Psoas muscle (tissue), 8 donors: Measurements from ENCODE around the gene DDX3X. TPM values are rescaled to one million over a fixed set of nuclear protein-coding genes. Genes with fewer than 3 reads are reported as not detected.
A peak's percentile ranks its signal among the peaks of the same experiment; 100 is the strongest.

Experiments
- ATAC-seq, 4 donors: fragments of 200-7000 bp; cut with Tn5 transposase; one replicate each; pipeline ENCODE4 v1.9.1; 2020; ENCODE audit warnings: moderate library complexity in 3 of 4, mild to moderate bottlenecking in 2 of 4
- DNase-seq, 2 donors: peaks; one replicate each; pipeline ENCODE4 v3.0.0-alpha.2; 2020
- H3K27ac ChIP-seq: fragments of 200-600 bp; one replicate; pipeline ENCODE4 v1.8.0; 2022
- H3K27me3 ChIP-seq, 3 donors: fragments of 200-600 bp in 1 of 3; one replicate each; pipeline versions ENCODE4 v1.6.1 to v1.8.0; 2013 to 2022; ENCODE audit warnings: low read length in 2 of 3, mild to moderate bottlenecking in 2 of 3, moderate library complexity in 1 of 3; ENCODE audit not compliant: insufficient read depth in 3 of 3
- H3K36me3 ChIP-seq, 2 donors: fragments of 200-600 bp in 1 of 2; one replicate each; pipeline versions ENCODE4 v1.6.1 to v1.8.0; 2013 to 2022; ENCODE audit warnings: low read depth in 1 of 2, mild to moderate bottlenecking in 1 of 2, moderate library complexity in 1 of 2; ENCODE audit not compliant: insufficient read depth in 1 of 2
- H3K4me1 ChIP-seq: fragments of 200-600 bp; one replicate; pipeline ENCODE4 v1.8.0; 2022
- H3K4me3 ChIP-seq: fragments of 200-600 bp; one replicate; pipeline ENCODE4 v1.8.0; 2022; ENCODE audit warnings: mild to moderate bottlenecking
- H3K9me3 ChIP-seq: fragments of 200-600 bp; one replicate; pipeline ENCODE4 v1.8.0; 2022
- CTCF ChIP-seq: fragments of 200-600 bp; IDR thresholded peaks from one replicate; pipeline ENCODE4 v1.8.0; 2022; ENCODE audit warnings: antibody characterized with exemption
- WGBS, 3 donors: extraction: QIAGEN DNeasy Blood & Tissue Kit; methylation state at CpG; one replicate each; pipeline versions ENCODE4 v1.1.6 to v1.1.7; 2013; 5-methylcytosine and 5-hydroxymethylcytosine counted together
- intact Hi-C, 2 donors: fragments of 100-400 bp; cut with DNase I; formaldehyde crosslinking; loops; one replicate each; pipeline versions ENCODE4 v1.11.0 to v1.14.2; 2022
- polyA plus RNA-seq, 3 donors: library from polyadenylated mRNA; stranded (reverse); fragments of 200-250 nt; gene quantifications; one replicate each; pipeline ENCODE4 v1.2.3, GENCODE V29; 2013
- total RNA-seq, 4 donors: library from RNA; stranded (reverse); fragmentation: NEBNext Ultra II Directional in 2 of 4; extraction: Animal tissue kit (Norgen Biotek cat#: 25700) in 2 of 4; gene quantifications; one replicate each; pipeline versions ENCODE4 v1.2.1 to v1.2.4, GENCODE V29; 2021 to 2023
- donor health status: healthy with polysubstance abuse.
- donor health status: DM: no; HTN: no; CAD: no; lungs with moderate emphysema.
- donor health status: Bipolar disorder and iron deficiency.
- donor health status: healthy.
- donor health status: DM: yes; HTN: yes; CAD: no.
- donor health status: DM: no; HTN: no; CAD: no.
- donor health status: DM: no; HTN: no; CAD: no.
- donor health status: DM: yes; HTN: yes; CAD: no.

DDX3X gene
- total and polyA plus RNA-seq, 7 donors = 83.1 to 408 (median 256) TPM

- DNase-seq (no peak), ATAC-seq (peak; percentile 0 to 3 (median 1))
- intact Hi-C loops = loop anchor here in 1 of 2 donors (10.0 kb wide), 1 partner anchor 112 kb away; the partner anchor contains the start of gene NYX
- TF ChIP-seq CTCF = no peak
- Histone ChIP-seq H3K36me3 (peaks cover 0 to 4% of the 10 kb centered on the region in 2 donors), H3K27me3 (no peaks in the 10 kb centered on the region), H3K27ac (peak overlapping the region; percentile 100), H3K9me3 (no peaks in the 10 kb centered on the region), H3K4me3 (peak overlapping the region; percentile 99), H3K4me1 (peaks cover 11% of the 10 kb centered on the region)
- WGBS, 3 donors = 4 to 18% (median 6%) methylated on average over 19 to 30 of the region's 30 CpGs
These were observed 1.5 kb upstream of the DDX3X start for GRCh38 chrX:41332408-41333002.

GRCh38 chrX:41333003-41333743, 789 bp upstream of the DDX3X start:
- DNase-seq (peak; percentile 91 to 93), ATAC-seq (peak; percentile 64 to 75 (median 71))
- TF ChIP-seq CTCF = no peak
- Histone ChIP-seq H3K27me3 (no peaks in the 10 kb centered on the region), H3K4me1 (peaks cover 18% of the 10 kb centered on the region), H3K27ac (peak overlapping the region; percentile 100), H3K4me3 (peak overlapping the region; percentile 99), H3K36me3 (peaks cover 0 to 10% of the 10 kb centered on the region in 2 donors), H3K9me3 (no peaks in the 10 kb centered on the region)
- WGBS, 3 donors = 1% methylated on average over 21 to 58 of the region's 64 CpGs
- intact Hi-C loops = loop anchor here in 1 of 2 donors (10.0 kb wide), 1 partner anchor 112 kb away; the partner anchor contains the start of gene NYX

DNA sequence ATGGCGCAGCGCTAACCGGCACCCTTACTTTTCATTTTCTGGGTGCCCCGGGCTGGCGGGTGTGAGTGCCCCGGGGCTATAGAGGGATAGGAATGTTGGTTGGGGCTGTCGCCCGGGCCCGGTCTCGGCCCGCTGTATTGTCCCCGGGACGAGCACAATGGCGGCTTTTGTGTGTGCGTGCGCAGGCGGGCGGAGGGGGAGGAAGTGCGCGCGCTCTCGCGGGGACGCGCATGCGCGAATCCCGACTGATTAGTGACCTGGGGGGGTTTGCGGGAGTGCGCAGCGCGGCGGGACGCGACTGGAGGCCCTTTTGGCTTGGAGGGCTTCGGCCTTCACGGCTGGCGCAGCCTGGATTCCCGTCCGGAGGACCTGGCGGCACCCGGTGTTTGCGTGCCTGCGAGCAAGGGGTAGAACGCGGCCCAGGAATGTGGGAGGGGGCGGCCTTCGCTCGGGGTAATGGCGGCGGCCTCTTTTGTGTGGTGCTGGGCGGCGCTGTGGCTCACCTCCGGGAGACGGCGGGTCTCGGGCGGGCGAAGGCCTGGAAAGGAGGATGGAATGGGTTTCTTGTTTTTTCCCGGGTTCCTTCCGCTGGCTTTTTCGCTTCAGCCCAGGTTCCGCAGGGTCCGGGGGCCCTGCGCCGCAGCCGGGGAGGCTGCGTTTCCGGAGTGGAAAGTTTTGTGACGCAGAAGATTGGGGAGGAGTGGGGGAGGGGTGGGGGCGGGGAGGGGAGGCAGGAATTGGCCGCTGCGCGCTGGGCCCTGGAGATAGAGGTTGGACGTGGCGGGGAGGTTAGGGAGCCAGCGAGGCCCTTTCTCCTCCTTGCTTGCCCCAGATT, 618 bp downstream of the DDX3X start:
- peak; percentile 76 to 80 (median 78) for ATAC-seq
- peak overlapping the region; percentile 99 for H3K4me3 ChIP-seq
- DNase-seq = peak; percentile 93 to 97
- no peaks in the 10 kb centered on the region for H3K9me3 ChIP-seq
- no peaks in the 10 kb centered on the region for H3K27me3 ChIP-seq
- peaks cover 0 to 24% of the 10 kb centered on the region in 2 donors for H3K36me3 ChIP-seq
- peaks cover 32% of the 10 kb centered on the region for H3K4me1 ChIP-seq
- TF ChIP-seq CTCF = no peak
- intact Hi-C loops = loop anchor here (5.0 to 10.0 kb wide), 2 partner anchors 108 to 110 kb away; partner anchors contain the start of gene NYX (in 1 of the 2)
- WGBS, 3 donors = 0 to 1% (median 0%) methylated on average over 24 to 76 of the region's 77 CpGs
- peak overlapping the region; percentile 100 for H3K27ac ChIP-seq

GRCh38 chrX:41335198-41335957, 1.4 kb downstream of the DDX3X start:
- H3K27ac ChIP-seq = peak overlapping the region; percentile 100
- 0 to 3% (median 3%) methylated on average over 14 to 15 of the region's 15 CpGs for WGBS, 3 donors
- peaks cover 0 to 32% of the 10 kb centered on the region in 2 donors for H3K36me3 ChIP-seq
- H3K9me3 ChIP-seq = no peaks in the 10 kb centered on the region
- TF ChIP-seq CTCF = no peak
- no peaks in the 10 kb centered on the region for H3K27me3 ChIP-seq
- no peak for ATAC-seq
- H3K4me3 ChIP-seq = peak overlapping the region; percentile 99
- DNase-seq = no peak
- intact Hi-C loops = loop anchor here (5.0 to 10.0 kb wide), 2 partner anchors 107 to 109 kb away; partner anchors contain the start of gene NYX (in 1 of the 2)
- peaks cover 37% of the 10 kb centered on the region for H3K4me1 ChIP-seq
